HepG2 (cell line): Measurements from ENCODE around the gene SP6. TPM values are rescaled to one million over a fixed set of nuclear protein-coding genes. Genes with fewer than 3 reads are reported as not detected.

Experiments used
- ATAC-seq: fragments of 200-7000 bp; cut with Tn5 transposase; 3 replicates; pipeline ENCODE4 v1.9.1; 2020; ENCODE audit warnings: mild to moderate bottlenecking, moderate library complexity
- BruUV-seq: library from RNA; stranded (reverse); fragments of 400-500 nt; replicated peaks from 2 replicates; lab custom pipeline; 2021; lab: Mats Ljungman, UMichigan
- CTCF ChIA-PET: fragments of 300-600 bp; formaldehyde crosslinking; extraction: SDS; loops from one replicate; lab custom pipeline; 2021; ENCODE audit warnings: low total read pairs, inconsistent platforms, low intra/inter-chr PET ratio; lab: Yijun Ruan, JAX
- POLR2A ChIA-PET: fragments of 350-600 bp; sonication (Branson Sonifier 250); formaldehyde crosslinking; loops from one replicate; lab custom pipeline; 2020; ENCODE audit warnings: antibody characterized with exemption, inconsistent platforms; lab: Yijun Ruan, JAX
- DNase-seq: peaks from one replicate; pipeline ENCODE4 v3.0.0-alpha.2; 2015; ENCODE audit warnings: low spot score
- FAIRE-seq: peaks from 3 replicates; lab custom pipeline; 2011; peaks lifted over from hg19 to GRCh38; lab: Jason Lieb, UNC
- H2AFZ ChIP-seq: one replicate; pipeline ENCODE4 v1.6.1; 2011; ENCODE audit warnings: low read length, inconsistent platforms
- H3K27ac ChIP-seq: fragments of 300-600 bp; 3 replicates; pipeline ENCODE4 v1.8.0; 2011; ENCODE audit warnings: mixed run types, mild to moderate bottlenecking, mixed read lengths, low read length, inconsistent platforms; ENCODE audit not compliant: insufficient read depth; ENCODE audit errors: extremely low read length
- H3K27me3 ChIP-seq, 2 experiments: fragments of 200-600 bp in 1 of 2; 2 replicates in 1 of 2; 3 replicates in 1 of 2; pipeline versions ENCODE4 v1.6.0 to v1.8.0; 2011; ENCODE audit warnings: low read length in 2 of 2, mild to moderate bottlenecking in 2 of 2, moderate library complexity in 2 of 2, inconsistent platforms in 1 of 2; ENCODE audit not compliant: insufficient read depth in 2 of 2, control insufficient read depth in 1 of 2
- H3K36me3 ChIP-seq, 2 experiments: fragments of 200-600 bp in 1 of 2; replicated peaks in 1 of 2; 2 replicates in 1 of 2; 3 replicates in 1 of 2; pipeline versions ENCODE4 v1.5.1 to v1.8.0; 2011; ENCODE audit warnings: low read length in 2 of 2, inconsistent platforms in 1 of 2; ENCODE audit not compliant: insufficient read depth in 2 of 2, control insufficient read depth in 1 of 2
- H3K4me1 ChIP-seq: 2 replicates; pipeline ENCODE4 v1.5.1; 2012; ENCODE audit warnings: low read length, inconsistent platforms; ENCODE audit not compliant: insufficient read depth
- H3K4me2 ChIP-seq: 2 replicates; pipeline ENCODE4 v1.6.0; 2011; ENCODE audit warnings: low read depth, low read length, inconsistent platforms
- H3K4me3 ChIP-seq, 3 experiments: fragments of 200-600 bp in 1 of 3; sonication (generic), shearing (Covaris generic) in 1 of 3; replicated peaks in 1 of 3; 2 replicates each; pipeline ENCODE4 v1.5.1; 2011 to 2016; ENCODE audit warnings: low read length in 3 of 3, inconsistent platforms in 2 of 3, low read depth in 2 of 3, mild to moderate bottlenecking in 2 of 3, control low read depth in 1 of 3, mixed read lengths in 1 of 3; ENCODE audit not compliant: insufficient read depth in 1 of 3
- H3K79me2 ChIP-seq: one replicate; pipeline ENCODE4 v1.6.1; 2011; ENCODE audit warnings: low read length, inconsistent platforms; ENCODE audit not compliant: insufficient read depth
- H3K9ac ChIP-seq: 2 replicates; pipeline ENCODE4 v1.6.0; 2011; ENCODE audit warnings: mild to moderate bottlenecking, low read depth, low read length, inconsistent platforms; ENCODE audit not compliant: insufficient read depth
- H3K9me3 ChIP-seq: 2 replicates; pipeline ENCODE4 v1.5.1; 2012; ENCODE audit warnings: mild to moderate bottlenecking, low read length
- H4K20me1 ChIP-seq: 2 replicates; pipeline ENCODE4 v1.6.0; 2011; ENCODE audit warnings: inconsistent platforms, mild to moderate bottlenecking, low read length, moderate library complexity; ENCODE audit not compliant: insufficient read depth
- ATM ChIP-seq: fragments of 450-650 bp; IDR thresholded peaks from 2 replicates; pipeline ENCODE4 v1.7.1; 2017; ENCODE audit warnings: mild to moderate bottlenecking, borderline replicate concordance
- MAFG ChIP-seq: sonication (generic); formaldehyde crosslinking; IDR thresholded peaks from 2 replicates; pipeline ENCODE4 v1.5.1; 2020; ENCODE audit warnings: mild to moderate bottlenecking, missing genetic modification reagents
- ZNF20 ChIP-seq: sonication (generic); formaldehyde crosslinking; IDR thresholded peaks from 2 replicates; pipeline ENCODE4 v1.4.0; 2020; ENCODE audit warnings: mild to moderate bottlenecking, moderate library complexity, missing genetic modification reagents
- ZNF263 ChIP-seq: sonication (generic); formaldehyde crosslinking; IDR thresholded peaks from 2 replicates; pipeline ENCODE4 v1.4.0; 2020; ENCODE audit warnings: missing genetic modification reagents
- ZNF570 ChIP-seq: sonication (generic); formaldehyde crosslinking; IDR thresholded peaks from 2 replicates; pipeline ENCODE4 v1.4.0; 2020; ENCODE audit warnings: mild to moderate bottlenecking, missing genetic modification reagents, borderline replicate concordance
- ZNF629 ChIP-seq: sonication (generic); formaldehyde crosslinking; conservative IDR thresholded peaks from 2 replicates; pipeline ENCODE4 v1.5.0; 2020; ENCODE audit warnings: missing genetic modification reagents
- WGBS: methylation state at CpG from one replicate; pipeline ENCODE4 v1.1.6; 2017; ENCODE audit warnings: low lambda C conversion rate; 5-methylcytosine and 5-hydroxymethylcytosine counted together
- in situ Hi-C: cut with HindIII; loops from 2 replicates; pipeline ENCODE4 v1.10.0; 2017; ENCODE audit warnings: low pct_unique_long_range_greater_than_20kb; ENCODE audit not compliant: extremely low pct_ligation_motif_present
- intact Hi-C: fragments of 100-400 bp; cut with micrococcal nuclease; formaldehyde crosslinking; loops from one replicate; pipeline ENCODE4 v1.10.0; 2022; ENCODE audit not compliant: unreplicated experiment
- polyA plus RNA-seq, 8 experiments: library from polyadenylated mRNA; depleted of rRNA in 3 of 8; stranded (reverse) in 7 of 8; unstranded in 1 of 8; fragments of >200 nt; fragmentation: Illumina TruSeq in 4 of 8; extraction: Trizol in 4 of 8; gene quantifications; 2 replicates each; pipeline versions ENCODE4 v1.2.1 to v1.2.3, GENCODE V29; 2011 to 2016; ENCODE audit warnings: low read depth in 4 of 8, missing spikeins in 1 of 8, mixed read lengths in 1 of 8; ENCODE audit not compliant: insufficient read depth in 1 of 8
- total RNA-seq, 5 experiments: library from RNA; depleted of rRNA; stranded (reverse); fragments of >200 nt; fragmentation: Illumina TruSeq; extraction: Trizol; gene quantifications; 2 replicates each; pipeline ENCODE4 v1.2.3, GENCODE V29; 2016; ENCODE audit warnings: low read depth in 1 of 5
- TF ChIP-seq, protein P1 (sequence below): sonication (generic); formaldehyde crosslinking; IDR thresholded peaks from 2 replicates; pipeline ENCODE4 v1.5.0; 2020; ENCODE audit warnings: mild to moderate bottlenecking, low read depth, missing genetic modification reagents, borderline replicate concordance

Gene SP6
- total and polyA plus RNA-seq, 2 of the 13 experiments (the other 11 are each of a cell fraction or from before 2014, with no cell fraction given): 0.07 TPM

DNA sequence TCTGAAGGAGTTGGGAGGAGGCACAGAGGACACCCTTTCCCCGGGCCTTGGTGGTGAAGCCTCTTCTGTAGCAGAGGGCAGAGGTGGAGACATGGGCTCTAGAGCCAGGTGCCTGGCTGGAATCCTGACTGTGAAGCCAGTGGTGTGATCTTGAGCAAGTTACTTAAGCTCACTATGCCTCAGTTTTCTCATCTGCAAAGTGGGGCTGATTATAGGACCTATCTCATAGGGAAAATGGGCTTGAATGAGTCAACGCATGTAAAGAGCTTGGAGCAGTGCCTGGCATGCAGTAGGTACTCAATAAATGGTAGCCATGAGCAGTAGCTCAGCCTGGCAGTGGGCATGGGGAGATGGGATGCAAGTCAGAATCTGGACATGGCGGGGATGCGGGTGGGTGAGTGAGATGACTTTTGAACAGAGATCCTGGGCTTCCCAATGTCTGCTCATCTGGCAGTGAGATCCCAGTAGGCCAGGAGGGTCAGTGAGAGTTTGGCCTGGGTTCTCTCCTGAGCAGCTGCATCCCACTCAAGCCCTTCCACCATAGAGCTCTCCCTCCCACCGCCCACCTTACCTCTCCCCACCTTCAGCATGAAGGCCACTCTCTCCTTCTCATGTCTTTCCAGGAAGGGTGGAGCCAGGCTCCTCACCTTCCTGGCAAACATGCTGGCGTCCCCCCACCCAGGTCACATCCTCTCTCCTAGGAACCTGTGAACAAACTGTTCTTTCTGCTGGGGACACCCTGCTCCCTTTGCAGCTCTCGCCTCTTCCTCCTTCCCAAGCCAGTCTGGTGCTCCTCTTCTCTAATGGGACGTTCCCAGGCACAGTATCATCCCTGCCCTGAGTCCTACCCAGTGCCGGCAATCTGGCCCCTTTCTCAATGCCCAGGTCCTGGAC, 32.0 kb upstream of the SP6 start:
- H3K4me2 ChIP-seq: 0 out of 2 replicates have a peak overlapping the region, but pooled peaks have one; percentile 4
- no TSS peak for BruUV-seq
- peak; percentile 17; the same call in 1 of the 2 replicates for TF ChIP-seq ZNF263
- no peak for TF ChIP-seq ZNF20 (CRISPR knock-in tag)
- TF ChIP-seq ZNF629 (CRISPR knock-in tag): peak; percentile 64
- TF ChIP-seq ZNF570: no peak
- no peak overlapping the region for H2AFZ ChIP-seq
- ATAC-seq (no peak), FAIRE-seq (no peak), DNase-seq (no peak)
- H4K20me1 ChIP-seq: no peaks in the 10 kb centered on the region
- POLR2A ChIA-PET: interaction anchor here (2.5 kb wide), 1 partner anchor 12 kb away, joined by 11 read pairs; the partner anchor contains the start of gene SP2
- in situ Hi-C loops (no loop called here), intact Hi-C loops (no loop called here)
- H3K27me3 ChIP-seq: peaks cover 9 to 55% of the 10 kb centered on the region in 2 experiments; a peak in 4 of 5 replicates
- H3K36me3 ChIP-seq: no peaks in the 10 kb centered on the region
- H3K9me3 ChIP-seq: no peaks in the 10 kb centered on the region
- H3K9ac ChIP-seq: no peak overlapping the region
- H3K27ac ChIP-seq: no peak overlapping the region
- no peaks in the 10 kb centered on the region for H3K79me2 ChIP-seq
- peaks cover 40% of the 10 kb centered on the region for H3K4me1 ChIP-seq
- CTCF ChIA-PET: no interaction called here
- no peak overlapping the region for H3K4me3 ChIP-seq
- WGBS: 46% methylated on average over 9 of the region's 9 CpGs

DNA sequence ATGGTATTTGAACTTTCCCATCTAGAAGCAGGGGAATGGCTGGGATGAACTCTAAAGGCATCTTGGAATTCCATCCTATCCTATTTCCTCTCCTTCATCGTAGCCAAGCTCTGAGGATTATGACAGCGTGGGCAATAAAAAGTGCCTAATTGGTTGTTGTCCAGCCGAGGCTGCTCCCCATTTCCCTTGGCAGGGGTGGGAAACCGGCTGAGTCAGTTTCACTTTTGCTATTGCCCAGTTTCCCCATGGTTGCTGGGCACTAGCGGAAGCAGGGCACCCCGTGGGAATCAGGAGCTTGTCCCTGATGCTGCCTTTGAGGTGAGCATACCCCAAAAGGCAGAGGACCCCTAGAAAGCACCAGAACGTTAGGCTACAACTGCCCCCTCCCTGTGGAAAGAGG, 31.3 kb upstream of the SP6 start:
- ATAC-seq (no peak), DNase-seq (no peak), FAIRE-seq (no peak)
- H3K4me2 ChIP-seq: 0 out of 2 replicates have a peak overlapping the region, but pooled peaks have one; percentile 4
- TF ChIP-seq ATM (no peak), MAFG (CRISPR knock-in tag) (no peak)
- TF ChIP-seq, protein P1, sequence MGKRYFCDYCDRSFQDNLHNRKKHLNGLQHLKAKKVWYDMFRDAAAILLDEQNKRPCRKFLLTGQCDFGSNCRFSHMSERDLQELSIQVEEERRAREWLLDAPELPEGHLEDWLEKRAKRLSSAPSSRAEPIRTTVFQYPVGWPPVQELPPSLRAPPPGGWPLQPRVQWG (CRISPR knock-in tag): no peak
- intact Hi-C loops (no loop called here), in situ Hi-C loops (no loop called here)
- no peaks in the 10 kb centered on the region for H3K36me3 ChIP-seq
- no peaks in the 10 kb centered on the region for H3K9me3 ChIP-seq
- peaks cover 41% of the 10 kb centered on the region for H3K4me1 ChIP-seq
- H2AFZ ChIP-seq: no peak overlapping the region
- no peaks in the 10 kb centered on the region for H3K79me2 ChIP-seq
- peaks cover 10 to 62% of the 10 kb centered on the region in 2 experiments; a peak in 4 of 5 replicates for H3K27me3 ChIP-seq
- no peak overlapping the region for H3K9ac ChIP-seq
- H3K4me3 ChIP-seq: no peak overlapping the region
- POLR2A ChIA-PET: interaction anchor here (2.5 kb wide), 1 partner anchor 13 kb away, joined by 11 read pairs; the partner anchor contains the start of gene SP2
- no TSS peak for BruUV-seq
- H4K20me1 ChIP-seq: no peaks in the 10 kb centered on the region
- H3K27ac ChIP-seq: no peak overlapping the region
- CTCF ChIA-PET: no interaction called here
- 19% methylated on average over 7 of the region's 7 CpGs for WGBS
